Natural killer cell (primary cell): ENCODE measurements around the gene ACAP3. TPM values are rescaled to one million over a fixed set of nuclear protein-coding genes. Genes with fewer than 3 reads are reported as not detected.

Source experiments
- ATAC-seq, 3 donors: fragments of 150-1000 bp in 2 of 3; fragments of 200-7000 bp in 1 of 3; cut with Tn5 transposase; 1 replicate in 1 of 3; 2 replicates in 2 of 3; pipeline ENCODE4 v1.10.0; 2021; ENCODE audit warnings: mild to moderate bottlenecking in 2 of 3, moderate library complexity in 2 of 3
- DNase-seq, 2 donors: peaks; one replicate each; pipeline versions ENCODE4 v3.0.0 to v3.0.0-alpha.2; 2013 to 2021; ENCODE audit warnings: mixed read lengths in 1 of 2
- H3K27ac ChIP-seq: one replicate; pipeline ENCODE4 v1.5.1; 2013; ENCODE audit warnings: mild to moderate bottlenecking, low read length
- H3K27me3 ChIP-seq: one replicate; pipeline ENCODE4 v1.6.1; 2013; ENCODE audit warnings: low read length; ENCODE audit not compliant: control insufficient read depth, insufficient read depth
- H3K36me3 ChIP-seq: one replicate; pipeline ENCODE4 v1.6.1; 2013; ENCODE audit warnings: low read length; ENCODE audit not compliant: control insufficient read depth, insufficient read depth
- H3K4me1 ChIP-seq: one replicate; pipeline ENCODE4 v1.6.1; 2013; ENCODE audit warnings: low read length; ENCODE audit not compliant: control insufficient read depth, insufficient read depth
- H3K4me3 ChIP-seq: one replicate; pipeline ENCODE4 v1.5.1; 2013; ENCODE audit warnings: low read length
- H3K9me3 ChIP-seq: one replicate; pipeline ENCODE4 v1.6.1; 2013; ENCODE audit warnings: low read length; ENCODE audit not compliant: control insufficient read depth, insufficient read depth
- H3K27ac Mint-ChIP-seq, 2 donors: one replicate each; pipeline ENCODE4 v1.8.0; 2022; ENCODE audit warnings: mild to moderate bottlenecking in 2 of 2, mixed read lengths in 2 of 2, moderate library complexity in 1 of 2
- H3K27me3 Mint-ChIP-seq, 2 donors: one replicate each; pipeline ENCODE4 v1.8.0; 2022; ENCODE audit warnings: low read depth in 2 of 2, mixed read lengths in 2 of 2
- H3K36me3 Mint-ChIP-seq: one replicate; pipeline ENCODE4 v1.8.0; 2022; ENCODE audit warnings: mixed read lengths
- H3K4me1 Mint-ChIP-seq, 2 donors: one replicate each; pipeline ENCODE4 v1.8.0; 2022; ENCODE audit warnings: mixed read lengths in 2 of 2
- H3K4me3 Mint-ChIP-seq: one replicate; pipeline ENCODE4 v1.8.0; 2022; ENCODE audit warnings: mild to moderate bottlenecking, moderate library complexity, mixed read lengths
- H3K9me3 Mint-ChIP-seq, 2 donors: one replicate each; pipeline ENCODE4 v1.8.0; 2022; ENCODE audit warnings: mixed read lengths in 2 of 2
- WGBS: methylation state at CpG from one replicate; pipeline ENCODE4 v1.1.7; 2013; ENCODE audit warnings: missing lambda C conversion rate; ENCODE audit not compliant: insufficient coverage; 5-methylcytosine and 5-hydroxymethylcytosine counted together
- intact Hi-C: fragments of 100-400 bp; cut with micrococcal nuclease; formaldehyde crosslinking; loops from one replicate; pipeline ENCODE4 v1.14.2; 2022
- total RNA-seq, 4 donors: library from RNA; stranded (reverse); fragments of 120-200 nt in 1 of 4; gene quantifications; one replicate each; pipeline versions ENCODE4 v1.2.3 to v1.2.4, GENCODE V29; 2013 to 2022
- TF ChIP-seq, protein P1 (sequence below): fragments of 200-600 bp; IDR thresholded peaks from one replicate; pipeline ENCODE4 v1.8.0; 2022; ENCODE audit warnings: antibody characterized with exemption

Gene ACAP3
- total RNA-seq, 3 donors from 2014 or later (not counting 1 experiment from before 2014, with no cell fraction given): 56.1 to 59.7 (median 59.0) TPM

DNA sequence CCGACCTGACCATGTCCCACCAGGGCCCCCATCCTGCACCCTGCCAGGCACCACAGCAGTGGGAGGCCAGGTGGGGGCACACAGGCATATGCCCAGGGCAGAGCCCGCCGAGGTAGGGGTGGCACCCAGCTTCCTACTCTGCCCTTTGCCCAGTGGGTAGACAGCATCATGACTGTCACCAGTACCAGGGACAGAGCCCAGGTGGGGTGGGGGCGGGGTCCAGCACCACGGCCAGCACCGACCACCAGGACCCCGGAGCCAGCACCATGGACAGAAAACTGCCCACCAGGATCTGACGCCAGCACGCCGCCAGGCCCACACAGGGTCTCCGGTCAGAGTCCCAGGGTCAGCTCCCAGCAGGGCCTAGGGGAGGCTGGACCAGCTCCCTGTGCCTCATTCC lies 27.1 kb upstream of the ACAP3 start:
- TF ChIP-seq, protein P1, sequence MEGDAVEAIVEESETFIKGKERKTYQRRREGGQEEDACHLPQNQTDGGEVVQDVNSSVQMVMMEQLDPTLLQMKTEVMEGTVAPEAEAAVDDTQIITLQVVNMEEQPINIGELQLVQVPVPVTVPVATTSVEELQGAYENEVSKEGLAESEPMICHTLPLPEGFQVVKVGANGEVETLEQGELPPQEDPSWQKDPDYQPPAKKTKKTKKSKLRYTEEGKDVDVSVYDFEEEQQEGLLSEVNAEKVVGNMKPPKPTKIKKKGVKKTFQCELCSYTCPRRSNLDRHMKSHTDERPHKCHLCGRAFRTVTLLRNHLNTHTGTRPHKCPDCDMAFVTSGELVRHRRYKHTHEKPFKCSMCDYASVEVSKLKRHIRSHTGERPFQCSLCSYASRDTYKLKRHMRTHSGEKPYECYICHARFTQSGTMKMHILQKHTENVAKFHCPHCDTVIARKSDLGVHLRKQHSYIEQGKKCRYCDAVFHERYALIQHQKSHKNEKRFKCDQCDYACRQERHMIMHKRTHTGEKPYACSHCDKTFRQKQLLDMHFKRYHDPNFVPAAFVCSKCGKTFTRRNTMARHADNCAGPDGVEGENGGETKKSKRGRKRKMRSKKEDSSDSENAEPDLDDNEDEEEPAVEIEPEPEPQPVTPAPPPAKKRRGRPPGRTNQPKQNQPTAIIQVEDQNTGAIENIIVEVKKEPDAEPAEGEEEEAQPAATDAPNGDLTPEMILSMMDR: no peak
- no peaks in the 10 kb centered on the region for H3K9me3 Mint-ChIP-seq

DNA sequence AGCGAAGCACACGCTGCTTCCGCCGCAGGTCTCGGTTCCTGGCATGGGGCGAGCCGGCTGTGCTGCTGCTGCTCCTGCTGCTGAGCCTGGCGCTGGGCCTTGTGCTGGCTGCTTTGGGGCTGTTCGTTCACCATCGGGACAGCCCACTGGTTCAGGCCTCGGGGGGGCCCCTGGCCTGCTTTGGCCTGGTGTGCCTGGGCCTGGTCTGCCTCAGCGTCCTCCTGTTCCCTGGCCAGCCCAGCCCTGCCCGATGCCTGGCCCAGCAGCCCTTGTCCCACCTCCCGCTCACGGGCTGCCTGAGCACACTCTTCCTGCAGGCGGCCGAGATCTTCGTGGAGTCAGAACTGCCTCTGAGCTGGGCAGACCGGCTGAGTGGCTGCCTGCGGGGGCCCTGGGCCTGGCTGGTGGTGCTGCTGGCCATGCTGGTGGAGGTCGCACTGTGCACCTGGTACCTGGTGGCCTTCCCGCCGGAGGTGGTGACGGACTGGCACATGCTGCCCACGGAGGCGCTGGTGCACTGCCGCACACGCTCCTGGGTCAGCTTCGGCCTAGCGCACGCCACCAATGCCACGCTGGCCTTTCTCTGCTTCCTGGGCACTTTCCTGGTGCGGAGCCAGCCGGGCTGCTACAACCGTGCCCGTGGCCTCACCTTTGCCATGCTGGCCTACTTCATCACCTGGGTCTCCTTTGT lies 26.0 kb upstream of the ACAP3 start:
- H3K36me3 Mint-ChIP-seq: no peaks in the 10 kb centered on the region
- TF ChIP-seq, protein P1: no peak
- H3K4me1 Mint-ChIP-seq: no peaks in the 10 kb centered on the region
- Histone ChIP-seq H3K4me3 (no peak overlapping the region), H3K27ac (no peak overlapping the region), H3K27me3 (no peaks in the 10 kb centered on the region), H3K36me3 (no peaks in the 10 kb centered on the region), H3K9me3 (no peaks in the 10 kb centered on the region), H3K4me1 (no peaks in the 10 kb centered on the region)
- peak overlapping the region in 1 of 2 donors; percentile 33 for H3K27ac Mint-ChIP-seq
- no peak overlapping the region for H3K4me3 Mint-ChIP-seq
- DNase-seq (no peak), ATAC-seq (no peak)
- WGBS: 94% methylated on average over 36 of the region's 36 CpGs
- no peaks in the 10 kb centered on the region for H3K27me3 Mint-ChIP-seq
- intact Hi-C loops: no loop called here
- H3K9me3 Mint-ChIP-seq: no peaks in the 10 kb centered on the region

More for the DNA sequence above, 27.1 kb upstream of the ACAP3 start:
- H3K27ac Mint-ChIP-seq: no peak overlapping the region
- H3K4me1 ChIP-seq: no peaks in the 10 kb centered on the region
- no peak overlapping the region for H3K4me3 Mint-ChIP-seq
- H3K27me3 ChIP-seq: no peaks in the 10 kb centered on the region
- no peaks in the 10 kb centered on the region for H3K36me3 Mint-ChIP-seq
- DNase-seq: no peak
- intact Hi-C loops: no loop called here
- no peaks in the 10 kb centered on the region for H3K27me3 Mint-ChIP-seq
- WGBS: 87% methylated on average over 11 of the region's 11 CpGs
- no peak overlapping the region for H3K27ac ChIP-seq
- no peak overlapping the region for H3K4me3 ChIP-seq
- no peaks in the 10 kb centered on the region for H3K9me3 ChIP-seq
- no peaks in the 10 kb centered on the region for H3K4me1 Mint-ChIP-seq
- no peaks in the 10 kb centered on the region for H3K36me3 ChIP-seq
- ATAC-seq: no peak

DNA sequence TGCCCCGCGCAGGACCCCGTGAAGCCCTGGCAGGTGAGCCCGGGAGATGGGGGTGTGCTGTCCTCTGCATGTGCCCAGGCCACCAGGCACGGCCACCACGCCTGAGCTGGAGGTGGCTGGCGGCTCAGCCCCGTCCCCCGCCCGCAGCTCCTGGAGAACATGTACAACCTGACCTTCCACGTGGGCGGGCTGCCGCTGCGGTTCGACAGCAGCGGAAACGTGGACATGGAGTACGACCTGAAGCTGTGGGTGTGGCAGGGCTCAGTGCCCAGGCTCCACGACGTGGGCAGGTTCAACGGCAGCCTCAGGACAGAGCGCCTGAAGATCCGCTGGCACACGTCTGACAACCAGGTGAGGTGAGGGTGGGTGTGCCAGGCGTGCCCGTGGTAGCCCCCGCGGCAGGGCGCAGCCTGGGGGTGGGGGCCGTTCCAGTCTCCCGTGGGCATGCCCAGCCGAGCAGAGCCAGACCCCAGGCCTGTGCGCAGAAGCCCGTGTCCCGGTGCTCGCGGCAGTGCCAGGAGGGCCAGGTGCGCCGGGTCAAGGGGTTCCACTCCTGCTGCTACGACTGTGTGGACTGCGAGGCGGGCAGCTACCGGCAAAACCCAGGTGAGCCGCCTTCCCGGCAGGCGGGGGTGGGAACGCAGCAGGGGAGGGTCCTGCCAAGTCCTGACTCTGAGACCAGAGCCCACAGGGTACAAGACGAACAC lies 25.2 kb upstream of the ACAP3 start:
- intact Hi-C loops: no loop called here
- H3K4me1 ChIP-seq: no peaks in the 10 kb centered on the region
- 92% methylated on average over 48 of the region's 48 CpGs for WGBS
- Mint-ChIP-seq H3K4me1 (no peaks in the 10 kb centered on the region), H3K4me3 (no peak overlapping the region), H3K27ac (no peak overlapping the region), H3K27me3 (no peaks in the 10 kb centered on the region), H3K36me3 (no peaks in the 10 kb centered on the region), H3K9me3 (no peaks in the 10 kb centered on the region)
- DNase-seq: no peak
- TF ChIP-seq, protein P1: no peak
- no peaks in the 10 kb centered on the region for H3K9me3 ChIP-seq
- no peaks in the 10 kb centered on the region for H3K27me3 ChIP-seq
- ATAC-seq: no peak
- H3K36me3 ChIP-seq: peaks cover under 1% of the 10 kb centered on the region
- no peak overlapping the region for H3K4me3 ChIP-seq
- H3K27ac ChIP-seq: no peak overlapping the region
